NB4 (cell line): ENCODE results near the gene PNMA8C.

Experiments
- CTCF ChIP-seq: IDR thresholded peaks from one replicate; pipeline ENCODE4 v1.5.1; 2012; ENCODE audit warnings: low read depth, low read length
- MYC ChIP-seq: IDR thresholded peaks from 2 replicates; pipeline ENCODE4 v1.6.1; 2011; ENCODE audit warnings: low read depth, low read length

GRCh38 chr19:46410205-46411087 lies 18.3 kb downstream of the PNMA8C start:
- TF ChIP-seq MYC (no peak), CTCF (no peak)
